Measurements from ENCODE around the gene ASXL1. TPM values are rescaled to one million over a fixed set of nuclear protein-coding genes. Genes with fewer than 3 reads are reported as not detected.

Gene ASXL1
- total RNA-seq, 2 experiments from 2014 or later, result 129 to 137 TPM

- ChIA-PET CTCF (interaction anchor here (1.3 kb wide), 1 partner anchor 44 kb away, joined by 3 read pairs; no protein-coding TSS in a partner anchor), POLR2A (no interaction called here)
- ATAC-seq, result no peak
- Mint-ChIP-seq H3K4me3 (no peak overlapping the region), H3K36me3 (ENCODE audit: low read depth) (no peaks in the 10 kb centered on the region), H3K27ac (no peak overlapping the region), H3K27me3 (no peaks in the 10 kb centered on the region), H3K4me1 (ENCODE audit: low read depth) (peaks cover 49% of the 10 kb centered on the region), H3K9me3 (no peaks in the 10 kb centered on the region)
- intact Hi-C loops (cut with micrococcal nuclease), result no loop called here
- DNase-seq, result no peak
- TF ChIP-seq, protein P1, sequence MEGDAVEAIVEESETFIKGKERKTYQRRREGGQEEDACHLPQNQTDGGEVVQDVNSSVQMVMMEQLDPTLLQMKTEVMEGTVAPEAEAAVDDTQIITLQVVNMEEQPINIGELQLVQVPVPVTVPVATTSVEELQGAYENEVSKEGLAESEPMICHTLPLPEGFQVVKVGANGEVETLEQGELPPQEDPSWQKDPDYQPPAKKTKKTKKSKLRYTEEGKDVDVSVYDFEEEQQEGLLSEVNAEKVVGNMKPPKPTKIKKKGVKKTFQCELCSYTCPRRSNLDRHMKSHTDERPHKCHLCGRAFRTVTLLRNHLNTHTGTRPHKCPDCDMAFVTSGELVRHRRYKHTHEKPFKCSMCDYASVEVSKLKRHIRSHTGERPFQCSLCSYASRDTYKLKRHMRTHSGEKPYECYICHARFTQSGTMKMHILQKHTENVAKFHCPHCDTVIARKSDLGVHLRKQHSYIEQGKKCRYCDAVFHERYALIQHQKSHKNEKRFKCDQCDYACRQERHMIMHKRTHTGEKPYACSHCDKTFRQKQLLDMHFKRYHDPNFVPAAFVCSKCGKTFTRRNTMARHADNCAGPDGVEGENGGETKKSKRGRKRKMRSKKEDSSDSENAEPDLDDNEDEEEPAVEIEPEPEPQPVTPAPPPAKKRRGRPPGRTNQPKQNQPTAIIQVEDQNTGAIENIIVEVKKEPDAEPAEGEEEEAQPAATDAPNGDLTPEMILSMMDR (IDR thresholded peaks at IDR 0.05), result no peak
These were observed 120.9 kb downstream of the ASXL1 start for GRCh38 chr20:32479012-32479411.

- DNase-seq (no peak), ATAC-seq (no peak)
- CTCF ChIA-PET, result no interaction called here
- H3K9me3 Mint-ChIP-seq, result no peaks in the 10 kb centered on the region
- H3K27me3 Mint-ChIP-seq, result no peaks in the 10 kb centered on the region
- H3K4me3 Mint-ChIP-seq, result no peak overlapping the region
- peak overlapping the region; percentile 8 for H3K27ac Mint-ChIP-seq
- TF ChIP-seq, protein P1 (IDR thresholded peaks at IDR 0.05), result no peak
- H3K36me3 Mint-ChIP-seq (ENCODE audit: low read depth), result no peaks in the 10 kb centered on the region
- peaks cover 49% of the 10 kb centered on the region for H3K4me1 Mint-ChIP-seq (ENCODE audit: low read depth)
- intact Hi-C loops (cut with micrococcal nuclease), result no loop called here
- POLR2A ChIA-PET, result no interaction called here
These were observed 121.6 kb downstream of the ASXL1 start for GRCh38 chr20:32479697-32480171.

DNA sequence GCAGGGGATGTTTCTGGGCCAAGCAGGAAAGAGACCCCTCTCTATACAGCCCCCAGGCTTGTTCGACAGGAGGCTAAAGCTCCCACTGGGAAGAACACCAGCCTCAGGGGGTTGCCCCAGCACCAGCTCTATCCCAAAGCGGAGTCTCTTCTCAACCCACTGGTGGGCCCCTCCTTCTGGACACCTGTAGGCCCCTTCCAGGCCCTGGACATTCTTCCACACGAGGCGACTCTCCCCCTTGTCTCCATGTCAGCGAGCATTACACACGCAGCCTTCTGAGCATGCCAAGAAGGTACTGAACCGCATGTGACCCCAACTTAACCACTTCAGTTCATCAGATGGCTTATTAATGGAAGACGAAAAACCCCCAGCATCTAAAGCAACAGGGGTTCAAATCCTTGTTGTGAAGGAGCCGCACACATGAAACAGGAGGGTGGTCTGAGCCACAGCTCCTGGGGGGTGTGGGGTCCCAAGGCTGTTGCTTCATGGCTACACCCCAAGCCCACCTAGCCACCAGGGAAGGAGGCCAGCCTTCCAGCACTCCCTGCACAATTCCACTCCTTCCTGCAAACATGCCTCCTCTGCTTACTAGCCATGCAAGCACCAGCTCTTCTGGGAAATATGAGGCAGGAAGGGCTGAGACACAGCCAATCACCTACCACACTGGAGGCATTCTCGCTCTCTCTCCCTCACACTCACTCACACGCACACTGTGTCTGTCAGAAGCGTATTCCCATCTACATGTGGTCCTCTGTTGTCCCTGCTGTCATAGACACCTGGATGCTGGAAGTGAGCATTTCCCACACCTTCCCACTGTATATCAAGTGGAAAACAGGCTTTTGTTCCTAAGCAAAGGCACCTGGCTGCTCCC, 122.5 kb downstream of the ASXL1 start:
- H3K27me3 Mint-ChIP-seq, result no peaks in the 10 kb centered on the region
- no peaks in the 10 kb centered on the region for H3K9me3 Mint-ChIP-seq
- DNase-seq (no peak), ATAC-seq (no peak)
- ChIA-PET POLR2A (no interaction called here), CTCF (interaction anchor here (1.1 kb wide), 1 partner anchor 41 kb away, joined by 3 read pairs; no protein-coding TSS in a partner anchor)
- H3K4me1 Mint-ChIP-seq (ENCODE audit: low read depth), result peaks cover 55% of the 10 kb centered on the region
- no peak overlapping the region for H3K27ac Mint-ChIP-seq
- H3K4me3 Mint-ChIP-seq, result no peak overlapping the region
- intact Hi-C loops (cut with micrococcal nuclease), result no loop called here
- H3K36me3 Mint-ChIP-seq (ENCODE audit: low read depth), result no peaks in the 10 kb centered on the region
- TF ChIP-seq, protein P1 (IDR thresholded peaks at IDR 0.05), result no peak

- no peak overlapping the region for H3K27ac Mint-ChIP-seq
These were observed 123.4 kb downstream of the ASXL1 start for GRCh38 chr20:32481311-32482142.

More at GRCh38 chr20:32481311-32482142, 123.4 kb downstream of the ASXL1 start:
- CTCF ChIA-PET, result interaction anchor here (1.1 kb wide), 1 partner anchor 40 kb away, joined by 3 read pairs; no protein-coding TSS in a partner anchor
- Mint-ChIP-seq H3K36me3 (ENCODE audit: low read depth) (no peaks in the 10 kb centered on the region), H3K9me3 (no peaks in the 10 kb centered on the region), H3K27me3 (no peaks in the 10 kb centered on the region), H3K4me1 (ENCODE audit: low read depth) (peaks cover 55% of the 10 kb centered on the region), H3K4me3 (peak overlapping the region; percentile 71)
- TF ChIP-seq, protein P1 (IDR thresholded peaks at IDR 0.05), result no peak
- intact Hi-C loops (cut with micrococcal nuclease), result no loop called here
- POLR2A ChIA-PET, result no interaction called here
- ATAC-seq (no peak), DNase-seq (no peak)
